Memory B cell (primary cell): ENCODE data around the gene PKD2L1.
"Not testable (repeated sequence)": the region's sequence is repeated elsewhere in the genome, so short reads cannot be mapped to it uniquely, and the experiment has no call there.

Source experiments
- ATAC-seq: fragments of 150-1000 bp; cut with Tn5 transposase; 2 replicates; pipeline ENCODE4 v1.10.0; 2021; ENCODE audit warnings: low read depth, mild to moderate bottlenecking, moderate library complexity
- DNase-seq, 2 donors: peaks; one replicate each; pipeline ENCODE4 v3.0.0; 2022; ENCODE audit warnings: low spot score in 2 of 2
- H3K27ac Mint-ChIP-seq: one replicate; pipeline ENCODE4 v1.8.0; 2022; ENCODE audit warnings: mild to moderate bottlenecking, moderate library complexity, mixed read lengths
- H3K27me3 Mint-ChIP-seq: one replicate; pipeline ENCODE4 v1.8.0; 2022; ENCODE audit warnings: mixed read lengths
- H3K36me3 Mint-ChIP-seq: one replicate; pipeline ENCODE4 v1.8.0; 2022; ENCODE audit warnings: mild to moderate bottlenecking, mixed read lengths
- H3K4me1 Mint-ChIP-seq: one replicate; pipeline ENCODE4 v1.8.0; 2022; ENCODE audit warnings: mixed read lengths
- H3K4me3 Mint-ChIP-seq: one replicate; pipeline ENCODE4 v1.8.0; 2022; ENCODE audit warnings: mild to moderate bottlenecking, moderate library complexity, mixed read lengths
- H3K9me3 Mint-ChIP-seq: one replicate; pipeline ENCODE4 v1.8.0; 2022; ENCODE audit warnings: mixed read lengths

Gene PKD2L1

DNA sequence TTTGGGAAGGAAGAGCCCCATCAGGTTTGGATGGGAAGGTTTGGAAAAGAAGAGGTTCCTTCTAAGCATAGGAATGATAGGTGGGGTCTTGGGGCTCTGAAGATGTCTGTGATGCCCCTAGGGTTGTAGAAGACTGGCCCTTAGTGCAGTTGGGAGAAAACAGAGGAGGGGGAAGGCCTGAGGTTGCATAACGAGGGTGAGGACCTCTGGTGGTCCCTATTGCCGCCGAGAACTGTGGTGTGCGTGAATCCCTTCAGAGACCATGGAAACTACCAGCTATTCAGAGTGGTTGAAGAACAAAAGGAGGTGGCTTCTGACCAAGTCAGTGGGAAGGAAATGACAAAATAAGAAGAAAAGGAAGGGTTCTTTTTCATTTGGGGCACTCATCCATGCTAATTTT is 3.1 kb upstream of the PKD2L1 start:
- no peaks in the 10 kb centered on the region for H3K9me3 Mint-ChIP-seq
- peaks cover 17% of the 10 kb centered on the region for H3K27me3 Mint-ChIP-seq
- H3K27ac Mint-ChIP-seq: no peak overlapping the region
- no peaks in the 10 kb centered on the region for H3K36me3 Mint-ChIP-seq
- H3K4me1 Mint-ChIP-seq: no peaks in the 10 kb centered on the region
- no peak for DNase-seq
- H3K4me3 Mint-ChIP-seq: no peak overlapping the region
- ATAC-seq: no peak

DNA sequence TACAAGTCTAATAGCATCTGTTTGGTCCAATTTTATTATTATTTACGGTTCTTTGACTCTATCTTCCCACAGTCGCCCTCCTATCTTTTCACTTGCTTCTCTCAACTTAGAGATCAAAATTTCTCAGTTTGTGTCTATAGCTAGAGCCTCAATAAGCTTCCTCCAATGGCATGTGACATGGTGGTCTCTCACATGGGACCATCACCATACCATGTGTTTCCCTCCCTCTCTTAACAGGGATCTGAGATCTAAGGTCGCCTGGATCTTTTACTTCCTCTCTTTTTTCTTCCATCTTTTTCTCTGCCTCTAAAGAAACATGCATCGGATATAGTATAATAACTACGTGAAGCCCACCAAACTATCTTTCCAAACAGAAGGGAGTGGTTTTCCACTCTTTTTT is 1.8 kb downstream of the PKD2L1 start:
- H3K27me3 Mint-ChIP-seq: peaks cover 14% of the 10 kb centered on the region
- H3K9me3 Mint-ChIP-seq: no peaks in the 10 kb centered on the region
- H3K36me3 Mint-ChIP-seq: no peaks in the 10 kb centered on the region
- H3K27ac Mint-ChIP-seq: peak overlapping the region; percentile 54
- H3K4me3 Mint-ChIP-seq: no peak overlapping the region
- no peak for DNase-seq
- H3K4me1 Mint-ChIP-seq: peaks cover 12% of the 10 kb centered on the region
- no peak for ATAC-seq

DNA sequence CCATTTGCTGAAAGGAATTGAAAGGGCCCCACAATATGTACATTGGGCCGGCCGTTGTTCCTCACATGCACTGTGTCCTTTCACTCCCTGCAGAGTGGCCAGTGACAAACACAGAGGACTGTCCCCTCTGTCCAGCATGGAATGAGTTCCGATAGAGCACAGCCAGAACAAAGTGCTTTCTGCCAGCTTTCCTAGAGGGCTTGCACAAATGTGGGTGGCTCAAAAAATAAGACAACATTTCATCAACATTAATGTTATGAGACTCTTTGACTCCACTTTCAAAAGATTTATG is 2.4 kb downstream of the PKD2L1 start:
- ATAC-seq (no peak), DNase-seq (no peak)
- Mint-ChIP-seq H3K27ac (peak overlapping the region; percentile 86), H3K36me3 (no peaks in the 10 kb centered on the region), H3K4me1 (peaks cover 12% of the 10 kb centered on the region), H3K9me3 (no peaks in the 10 kb centered on the region), H3K27me3 (peaks cover 10% of the 10 kb centered on the region), H3K4me3 (no peak overlapping the region)

DNA sequence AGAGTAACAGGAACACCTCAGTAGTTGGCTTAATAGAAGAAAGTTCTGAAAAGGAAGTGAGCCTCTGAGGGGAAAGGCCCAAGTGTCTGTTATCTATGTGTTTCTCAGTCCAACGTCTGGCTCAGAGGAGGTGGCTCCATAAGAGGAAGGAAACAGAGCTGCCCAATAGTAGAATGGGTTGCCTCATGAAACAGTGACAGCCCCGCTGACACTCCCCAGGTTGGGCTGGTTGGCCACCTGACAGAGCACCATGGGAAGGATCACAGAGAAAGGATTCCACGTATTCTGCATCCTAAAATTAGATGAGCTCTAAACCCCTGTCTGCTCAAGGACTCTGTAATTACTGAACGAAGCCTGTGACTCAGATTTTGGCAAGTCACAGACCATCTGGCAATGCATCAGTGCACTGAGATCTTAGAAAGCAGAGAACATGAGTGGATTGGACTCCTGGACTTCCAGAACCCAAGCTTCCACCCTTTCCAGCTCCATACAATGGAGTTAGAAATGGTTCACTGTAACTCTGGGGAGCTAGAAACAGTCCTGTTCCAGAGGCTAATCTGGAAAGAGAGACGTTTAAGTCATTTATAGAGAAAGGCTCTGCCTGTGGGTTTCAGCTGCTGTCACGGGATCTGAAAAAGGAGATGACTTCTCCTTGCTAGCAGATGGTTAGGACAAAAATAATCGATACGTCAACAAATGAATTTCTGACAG is 2.9 kb downstream of the PKD2L1 start:
- ATAC-seq (peak; percentile 99), DNase-seq (peak; percentile 58 to 80)
- peaks cover 12% of the 10 kb centered on the region for H3K4me1 Mint-ChIP-seq
- H3K27ac Mint-ChIP-seq: peak overlapping the region; percentile 86
- peaks cover 10% of the 10 kb centered on the region for H3K27me3 Mint-ChIP-seq
- no peaks in the 10 kb centered on the region for H3K36me3 Mint-ChIP-seq
- no peaks in the 10 kb centered on the region for H3K9me3 Mint-ChIP-seq
- H3K4me3 Mint-ChIP-seq: peak overlapping the region; percentile 51

DNA sequence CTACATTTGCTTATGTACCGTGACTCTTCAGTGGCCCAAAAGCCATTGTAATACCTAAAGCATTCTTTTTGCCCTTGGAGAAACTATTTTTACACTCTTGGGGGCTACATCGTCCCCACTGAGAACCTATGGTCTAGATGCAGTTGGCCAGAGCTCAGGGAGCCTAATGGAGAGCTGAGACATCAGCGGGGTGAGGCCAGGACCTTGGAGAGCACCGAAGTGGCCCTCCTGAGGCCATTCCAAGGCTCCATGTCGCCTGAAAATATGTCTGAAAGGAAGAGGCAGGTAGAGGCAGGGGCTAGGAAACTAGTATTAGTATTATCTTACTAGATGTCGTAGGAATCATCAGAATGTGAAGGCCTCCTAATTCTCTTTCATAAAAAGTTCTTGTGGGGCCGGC is 4.9 kb downstream of the PKD2L1 start:
- Mint-ChIP-seq H3K27ac (peak overlapping the region; percentile 86), H3K4me1 (peaks cover 15% of the 10 kb centered on the region), H3K36me3 (peaks cover 1% of the 10 kb centered on the region), H3K9me3 (no peaks in the 10 kb centered on the region), H3K4me3 (no peak overlapping the region), H3K27me3 (peaks cover 2% of the 10 kb centered on the region)
- DNase-seq (no peak), ATAC-seq (no peak)

DNA sequence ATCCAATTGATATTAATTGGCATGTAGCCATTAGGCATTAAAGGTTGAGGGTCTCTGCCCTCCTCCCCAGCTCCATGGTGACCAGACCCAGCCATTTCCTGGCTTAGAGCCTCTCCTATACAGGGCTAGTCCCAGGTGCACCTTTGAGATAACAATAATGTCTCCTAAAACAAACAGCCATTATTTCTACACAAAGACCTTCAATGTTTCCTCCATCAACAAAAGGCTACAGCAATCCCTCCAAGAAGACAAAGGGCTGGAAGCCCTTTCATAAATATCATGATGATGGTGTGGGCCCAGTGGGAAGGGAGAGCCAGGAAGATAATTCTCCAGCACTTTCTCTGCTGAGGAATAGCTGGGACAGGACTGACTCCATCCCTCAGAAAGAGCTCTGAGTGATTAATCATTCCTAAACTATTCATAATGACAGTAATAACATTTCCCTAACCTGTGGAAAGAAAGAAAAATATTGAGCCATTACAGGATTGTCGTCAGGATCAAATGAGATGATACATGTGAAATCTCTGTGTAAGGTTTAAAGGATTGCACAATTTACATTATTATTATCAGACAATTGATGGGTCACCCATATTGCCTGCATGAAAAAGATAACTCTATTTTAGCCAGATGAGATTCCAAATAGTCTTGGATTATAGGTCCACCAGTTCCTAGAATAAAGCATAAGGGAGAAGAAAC is 10.2 kb downstream of the PKD2L1 start:
- H3K4me3 Mint-ChIP-seq: no peak overlapping the region
- ATAC-seq: no peak
- no peaks in the 10 kb centered on the region for H3K9me3 Mint-ChIP-seq
- no peak for DNase-seq
- no peak overlapping the region for H3K27ac Mint-ChIP-seq
- peaks cover 10% of the 10 kb centered on the region for H3K27me3 Mint-ChIP-seq
- H3K4me1 Mint-ChIP-seq: peaks cover 3% of the 10 kb centered on the region
- H3K36me3 Mint-ChIP-seq: peaks cover 1% of the 10 kb centered on the region

DNA sequence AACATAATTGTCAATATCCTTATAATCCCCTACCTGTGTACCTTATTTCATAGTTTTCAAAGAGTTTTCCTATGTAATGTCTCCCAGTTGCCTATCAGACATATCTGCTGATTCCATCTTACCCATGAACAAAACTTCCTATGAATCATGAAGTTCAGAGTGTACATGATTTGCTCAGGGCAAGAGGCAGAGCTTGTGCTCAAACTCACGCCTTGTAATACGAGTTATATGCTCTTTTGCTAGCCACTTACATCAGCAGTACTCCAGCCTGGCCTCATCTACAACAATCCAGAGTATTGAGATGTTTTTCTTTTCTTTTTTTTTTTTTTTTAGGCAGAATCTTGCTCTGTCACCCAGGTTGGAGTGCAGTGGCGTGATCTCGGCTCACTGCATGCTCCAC is 11.8 kb downstream of the PKD2L1 start:
- ATAC-seq (no peak), DNase-seq (no peak)
- peaks cover 3% of the 10 kb centered on the region for H3K4me1 Mint-ChIP-seq
- H3K4me3 Mint-ChIP-seq: no peak overlapping the region
- no peaks in the 10 kb centered on the region for H3K9me3 Mint-ChIP-seq
- peaks cover 12% of the 10 kb centered on the region for H3K27me3 Mint-ChIP-seq
- peaks cover 1% of the 10 kb centered on the region for H3K36me3 Mint-ChIP-seq
- no peak overlapping the region for H3K27ac Mint-ChIP-seq

DNA sequence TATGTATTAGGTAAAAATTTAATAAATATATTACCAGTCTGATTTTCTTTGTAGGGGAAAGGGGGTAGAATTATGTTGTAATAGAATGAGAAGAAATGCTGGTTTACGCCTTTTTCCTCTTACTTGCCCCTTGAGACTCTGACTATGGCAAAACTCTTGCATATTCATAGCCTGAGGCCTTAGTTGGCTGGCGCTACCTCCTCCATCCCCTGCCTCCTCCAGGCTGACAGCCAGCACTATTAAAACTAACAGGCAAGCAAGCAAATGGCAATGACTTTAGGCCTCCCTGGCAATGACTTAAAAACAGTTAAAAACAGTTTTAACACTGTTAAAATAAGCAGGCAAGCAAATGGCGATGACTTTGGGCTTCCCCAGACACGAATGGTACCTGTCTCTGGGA is 14.4 kb downstream of the PKD2L1 start:
- DNase-seq (no peak), ATAC-seq (no peak)
- no peaks in the 10 kb centered on the region for H3K4me1 Mint-ChIP-seq
- H3K4me3 Mint-ChIP-seq: no peak overlapping the region
- H3K9me3 Mint-ChIP-seq: no peaks in the 10 kb centered on the region
- peaks cover 21% of the 10 kb centered on the region for H3K27me3 Mint-ChIP-seq
- no peak overlapping the region for H3K27ac Mint-ChIP-seq
- H3K36me3 Mint-ChIP-seq: no peaks in the 10 kb centered on the region

DNA sequence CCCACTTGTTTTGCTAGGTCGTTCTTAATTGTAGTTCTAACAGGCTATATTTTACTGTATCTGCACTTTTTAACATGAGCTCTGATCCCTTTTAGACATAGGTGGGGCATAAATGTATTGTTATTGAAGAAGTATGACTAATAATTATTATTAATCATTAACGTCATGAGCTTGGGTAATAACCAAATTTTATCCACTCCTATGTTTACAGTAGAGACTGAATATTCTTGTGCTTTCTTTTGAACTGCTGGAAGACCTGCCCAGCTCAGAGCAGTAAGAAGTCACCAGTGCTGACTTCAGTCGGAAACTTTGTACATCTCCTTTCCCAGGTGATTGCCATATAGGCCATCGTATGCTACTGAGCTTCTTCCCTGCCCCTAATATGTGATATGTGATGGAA is 18.7 kb downstream of the PKD2L1 start:
- peaks cover 17% of the 10 kb centered on the region for H3K27me3 Mint-ChIP-seq
- no peaks in the 10 kb centered on the region for H3K4me1 Mint-ChIP-seq
- no peak overlapping the region for H3K27ac Mint-ChIP-seq
- H3K4me3 Mint-ChIP-seq: no peak overlapping the region
- ATAC-seq: no peak
- no peak for DNase-seq
- no peaks in the 10 kb centered on the region for H3K9me3 Mint-ChIP-seq
- H3K36me3 Mint-ChIP-seq: no peaks in the 10 kb centered on the region

DNA sequence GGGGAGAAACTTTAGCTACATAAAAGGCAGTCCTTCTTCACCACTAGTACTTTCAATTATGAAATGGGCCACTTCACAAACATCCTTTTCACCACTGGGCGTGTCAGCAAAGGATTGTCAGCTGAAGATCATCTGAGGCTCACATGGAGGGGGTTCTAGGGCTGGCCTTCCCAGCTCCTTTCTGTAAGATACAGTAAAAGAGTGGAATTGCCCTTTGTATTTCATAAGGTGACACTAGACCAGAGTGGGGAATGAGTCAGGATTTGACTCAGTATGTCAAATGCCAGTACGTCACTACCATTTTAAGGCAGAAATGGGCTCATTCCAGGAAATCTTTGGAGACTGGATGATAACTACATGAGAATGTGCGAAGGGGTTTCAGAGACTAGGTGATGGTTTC is 22.3 kb downstream of the PKD2L1 start:
- no peaks in the 10 kb centered on the region for H3K36me3 Mint-ChIP-seq
- ATAC-seq: no peak
- H3K4me1 Mint-ChIP-seq: no peaks in the 10 kb centered on the region
- DNase-seq: no peak
- no peak overlapping the region for H3K4me3 Mint-ChIP-seq
- H3K9me3 Mint-ChIP-seq: no peaks in the 10 kb centered on the region
- peaks cover 16% of the 10 kb centered on the region for H3K27me3 Mint-ChIP-seq
- no peak overlapping the region for H3K27ac Mint-ChIP-seq

DNA sequence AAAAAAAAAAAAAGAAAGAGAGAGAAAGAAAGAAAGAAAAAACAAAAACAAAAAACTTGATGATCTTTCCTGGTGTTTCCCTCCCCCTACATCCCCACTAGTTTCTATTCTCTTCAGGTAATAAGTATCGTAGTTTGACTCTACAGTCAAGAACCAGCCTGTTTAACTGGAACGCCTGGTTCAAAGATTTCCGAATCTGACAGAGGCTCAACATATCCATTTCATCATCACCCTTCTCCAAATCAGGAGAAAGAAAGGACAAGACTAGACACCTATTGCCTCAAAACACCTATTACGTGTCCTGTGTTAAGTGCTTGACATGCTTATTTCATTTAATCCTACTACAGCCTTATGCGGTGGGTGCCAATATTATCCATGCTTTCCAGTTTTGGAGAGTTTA is 23.2 kb downstream of the PKD2L1 start:
- no peaks in the 10 kb centered on the region for H3K4me1 Mint-ChIP-seq
- no peaks in the 10 kb centered on the region for H3K36me3 Mint-ChIP-seq
- H3K27ac Mint-ChIP-seq: no peak overlapping the region
- no peaks in the 10 kb centered on the region for H3K9me3 Mint-ChIP-seq
- H3K27me3 Mint-ChIP-seq: peaks cover 15% of the 10 kb centered on the region
- DNase-seq (no peak), ATAC-seq (no peak)
- H3K4me3 Mint-ChIP-seq: no peak overlapping the region

DNA sequence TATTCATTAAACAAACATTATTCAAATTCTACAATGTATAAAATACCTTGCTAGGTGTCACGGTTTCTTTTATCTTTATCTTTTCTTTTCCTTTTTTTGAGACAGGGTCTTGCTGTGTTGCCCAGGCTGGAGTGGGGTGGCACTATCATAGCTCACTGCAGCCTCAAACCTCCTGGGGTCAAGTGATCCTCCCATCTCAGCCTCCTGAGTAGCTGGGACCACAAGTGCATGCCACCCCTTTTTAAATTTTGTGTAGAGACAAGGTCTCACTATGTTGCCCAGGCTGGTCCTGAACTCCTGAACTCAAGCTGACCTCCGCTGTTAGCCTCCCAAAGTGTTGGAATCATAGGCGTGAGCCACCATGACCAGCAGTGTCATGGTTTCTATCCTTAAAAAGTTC is 25.6 kb downstream of the PKD2L1 start:
- peaks cover 3% of the 10 kb centered on the region for H3K9me3 Mint-ChIP-seq
- no peak overlapping the region for H3K27ac Mint-ChIP-seq

DNA sequence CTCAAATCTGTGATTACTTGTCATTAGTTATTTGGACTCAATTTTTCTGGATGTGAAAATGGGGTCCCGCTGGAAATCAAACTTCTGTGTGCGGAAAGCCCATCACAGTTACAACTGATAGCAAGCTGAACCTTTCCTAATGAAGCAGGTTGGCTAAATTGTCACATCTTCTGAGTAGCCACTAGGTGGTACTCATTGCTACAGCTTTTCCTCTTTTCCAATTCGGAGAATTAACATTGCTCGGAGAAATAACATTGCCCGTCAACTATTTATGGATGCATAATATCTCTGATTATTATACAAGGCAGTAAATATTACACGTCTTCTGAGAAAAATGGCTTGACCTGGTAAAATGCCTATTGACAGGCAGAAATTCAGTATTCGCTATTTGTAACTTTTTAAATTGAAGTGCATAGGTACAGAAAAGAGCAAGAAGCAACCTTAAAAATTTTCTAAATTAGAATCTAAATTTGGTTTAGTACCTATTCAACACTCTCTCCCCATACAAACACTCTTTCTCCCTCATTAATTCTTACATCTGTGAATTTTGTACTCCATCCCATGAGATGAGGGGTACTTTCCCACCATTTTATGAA is 26.2 kb downstream of the PKD2L1 start:
- no peak for DNase-seq
- no peaks in the 10 kb centered on the region for H3K36me3 Mint-ChIP-seq
- peaks cover 3% of the 10 kb centered on the region for H3K9me3 Mint-ChIP-seq
- H3K27ac Mint-ChIP-seq: no peak overlapping the region
- peak; percentile 32 for ATAC-seq
- H3K4me3 Mint-ChIP-seq: no peak overlapping the region
- H3K4me1 Mint-ChIP-seq: no peaks in the 10 kb centered on the region
- H3K27me3 Mint-ChIP-seq: peaks cover 15% of the 10 kb centered on the region

More for the DNA sequence above, 25.6 kb downstream of the PKD2L1 start:
- H3K36me3 Mint-ChIP-seq: no peaks in the 10 kb centered on the region
- peaks cover 16% of the 10 kb centered on the region for H3K27me3 Mint-ChIP-seq
- no peak overlapping the region for H3K4me3 Mint-ChIP-seq
- DNase-seq (no peak), ATAC-seq (no peak)
- no peaks in the 10 kb centered on the region for H3K4me1 Mint-ChIP-seq

DNA sequence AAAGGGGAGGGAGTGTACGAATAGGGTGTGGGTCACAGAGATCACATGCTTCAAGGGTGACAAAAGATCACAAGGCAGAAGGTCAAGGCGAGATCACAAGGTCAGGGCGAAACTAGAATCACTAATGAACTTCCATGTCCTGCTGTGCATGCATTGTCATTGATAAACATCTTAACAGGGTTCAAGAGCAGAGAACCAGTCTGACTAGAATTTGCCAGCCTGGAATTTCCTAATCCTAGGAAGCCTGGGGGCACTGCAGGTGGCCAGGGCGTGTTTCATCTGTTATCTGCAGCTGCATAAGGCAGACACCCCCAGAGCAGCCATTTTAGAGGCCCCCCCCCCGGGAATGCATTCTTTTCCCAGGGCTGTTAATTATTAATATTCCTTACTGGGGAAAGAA is 28.9 kb downstream of the PKD2L1 start:
- H3K27me3 Mint-ChIP-seq: peaks cover 12% of the 10 kb centered on the region
- not testable (repeated sequence) for H3K36me3 Mint-ChIP-seq, H3K27ac Mint-ChIP-seq, DNase-seq, H3K9me3 Mint-ChIP-seq, ATAC-seq, H3K4me3 Mint-ChIP-seq, H3K4me1 Mint-ChIP-seq

DNA sequence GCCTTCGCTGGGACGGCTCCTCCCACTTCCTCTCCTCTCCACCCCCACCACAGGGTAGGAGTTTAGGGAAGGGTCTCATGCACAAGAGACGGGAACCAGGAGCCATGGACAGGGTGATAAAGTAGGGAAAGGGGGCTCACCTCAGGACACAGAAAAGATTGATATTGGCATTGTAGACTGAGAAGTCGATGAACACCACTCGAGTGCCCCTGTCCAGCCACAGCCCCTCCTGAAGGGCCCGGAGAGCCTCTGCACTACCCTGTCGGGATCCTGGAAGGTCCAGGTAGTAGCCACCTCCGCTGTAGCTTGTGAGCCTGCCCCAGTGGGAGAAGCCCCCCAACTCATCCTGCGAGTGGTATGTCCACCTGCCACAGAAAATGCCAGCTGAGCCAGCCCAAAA is 32.8 kb downstream of the PKD2L1 start:
- H3K4me1 Mint-ChIP-seq: peaks cover 4% of the 10 kb centered on the region
- DNase-seq (no peak), ATAC-seq (no peak)
- no peaks in the 10 kb centered on the region for H3K36me3 Mint-ChIP-seq
- no peak overlapping the region for H3K27ac Mint-ChIP-seq
- peaks cover 3% of the 10 kb centered on the region for H3K9me3 Mint-ChIP-seq
- peaks cover 19% of the 10 kb centered on the region for H3K27me3 Mint-ChIP-seq
- no peak overlapping the region for H3K4me3 Mint-ChIP-seq
